AG04450 (cell line): ENCODE results near the gene CACNA1G. TPM values are rescaled to one million over a fixed set of nuclear protein-coding genes. Genes with fewer than 3 reads are reported as not detected.
A peak's percentile ranks its signal among the peaks of the same experiment; 100 is the strongest.

ENCODE experiments used
- CTCF ChIA-PET: fragments of 300-600, 350-600 bp; formaldehyde crosslinking; extraction: SDS; loops from one replicate; lab custom pipeline; 2022; ENCODE audit warnings: antibody characterized with exemption, inconsistent platforms; lab: Charles Lee
- POLR2A ChIA-PET: fragments of 350-600 bp; formaldehyde crosslinking; extraction: SDS; loops from one replicate; lab custom pipeline; 2021; ENCODE audit warnings: antibody characterized with exemption, inconsistent platforms; lab: Yijun Ruan, JAX
- DNase-seq: peaks from one replicate; pipeline ENCODE4 v3.0.0-alpha.2; 2011; ENCODE audit warnings: low read depth, low spot score
- H3K27ac ChIP-seq: one replicate; pipeline ENCODE4 v1.5.1; 2012; ENCODE audit warnings: low read depth, low read length, control low read depth
- H3K27me3 ChIP-seq: one replicate; pipeline ENCODE4 v1.6.0; 2012; ENCODE audit warnings: low read length; ENCODE audit not compliant: control insufficient read depth, insufficient read depth
- H3K4me3 ChIP-seq: 2 replicates; pipeline ENCODE4 v1.5.1; 2011; ENCODE audit warnings: mild to moderate bottlenecking, low read depth, low read length, control low read depth
- H3K9me3 ChIP-seq: 2 replicates; pipeline ENCODE4 v1.5.1; 2012; ENCODE audit warnings: low read length; ENCODE audit not compliant: control insufficient read depth, insufficient read depth
- polyA plus RNA-seq: library from polyadenylated mRNA; depleted of rRNA; stranded (reverse); fragments of >200 nt; gene quantifications from 2 replicates; pipeline ENCODE4 v1.2.3, GENCODE V29; 2011
- TF ChIP-seq, protein P1 (sequence below): IDR thresholded peaks from 2 replicates; pipeline ENCODE4 v1.5.1; 2011; ENCODE audit warnings: low read depth, low read length, control low read depth, inconsistent platforms

Gene CACNA1G
- polyA plus RNA-seq, 1 experiment = 0.05 TPM

DNA sequence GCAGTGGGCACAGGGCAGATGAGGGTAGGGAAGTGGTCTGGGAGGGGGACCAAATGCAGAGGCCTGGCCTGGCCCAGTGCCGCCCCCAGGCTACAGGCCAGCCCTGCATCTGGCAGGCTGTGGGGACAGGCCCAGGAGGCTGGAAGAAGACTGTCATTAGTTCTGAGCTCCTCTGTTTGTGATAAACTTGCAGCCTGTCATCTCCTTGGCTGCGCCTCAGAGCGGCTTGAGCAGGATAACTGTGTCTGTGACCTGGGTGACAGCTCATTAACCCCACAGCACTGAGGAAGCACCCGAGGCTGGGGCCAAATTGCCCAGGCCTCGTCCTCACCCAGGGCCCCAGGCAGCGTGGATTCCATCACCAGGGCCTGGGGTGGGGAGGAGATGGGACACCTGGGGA is 98.1 kb downstream of the CACNA1G start:
- no peak for DNase-seq
- H3K9me3 ChIP-seq = no peaks in the 10 kb centered on the region
- POLR2A ChIA-PET = no interaction called here
- H3K27ac ChIP-seq = no peak overlapping the region
- H3K4me3 ChIP-seq = no peak overlapping the region
- H3K27me3 ChIP-seq = no peaks in the 10 kb centered on the region
- TF ChIP-seq, protein P1, sequence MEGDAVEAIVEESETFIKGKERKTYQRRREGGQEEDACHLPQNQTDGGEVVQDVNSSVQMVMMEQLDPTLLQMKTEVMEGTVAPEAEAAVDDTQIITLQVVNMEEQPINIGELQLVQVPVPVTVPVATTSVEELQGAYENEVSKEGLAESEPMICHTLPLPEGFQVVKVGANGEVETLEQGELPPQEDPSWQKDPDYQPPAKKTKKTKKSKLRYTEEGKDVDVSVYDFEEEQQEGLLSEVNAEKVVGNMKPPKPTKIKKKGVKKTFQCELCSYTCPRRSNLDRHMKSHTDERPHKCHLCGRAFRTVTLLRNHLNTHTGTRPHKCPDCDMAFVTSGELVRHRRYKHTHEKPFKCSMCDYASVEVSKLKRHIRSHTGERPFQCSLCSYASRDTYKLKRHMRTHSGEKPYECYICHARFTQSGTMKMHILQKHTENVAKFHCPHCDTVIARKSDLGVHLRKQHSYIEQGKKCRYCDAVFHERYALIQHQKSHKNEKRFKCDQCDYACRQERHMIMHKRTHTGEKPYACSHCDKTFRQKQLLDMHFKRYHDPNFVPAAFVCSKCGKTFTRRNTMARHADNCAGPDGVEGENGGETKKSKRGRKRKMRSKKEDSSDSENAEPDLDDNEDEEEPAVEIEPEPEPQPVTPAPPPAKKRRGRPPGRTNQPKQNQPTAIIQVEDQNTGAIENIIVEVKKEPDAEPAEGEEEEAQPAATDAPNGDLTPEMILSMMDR = no peak
- CTCF ChIA-PET = interaction anchor here (0.5 kb wide), 1 partner anchor 180 kb away, joined by 9 read pairs; no protein-coding TSS in a partner anchor

DNA sequence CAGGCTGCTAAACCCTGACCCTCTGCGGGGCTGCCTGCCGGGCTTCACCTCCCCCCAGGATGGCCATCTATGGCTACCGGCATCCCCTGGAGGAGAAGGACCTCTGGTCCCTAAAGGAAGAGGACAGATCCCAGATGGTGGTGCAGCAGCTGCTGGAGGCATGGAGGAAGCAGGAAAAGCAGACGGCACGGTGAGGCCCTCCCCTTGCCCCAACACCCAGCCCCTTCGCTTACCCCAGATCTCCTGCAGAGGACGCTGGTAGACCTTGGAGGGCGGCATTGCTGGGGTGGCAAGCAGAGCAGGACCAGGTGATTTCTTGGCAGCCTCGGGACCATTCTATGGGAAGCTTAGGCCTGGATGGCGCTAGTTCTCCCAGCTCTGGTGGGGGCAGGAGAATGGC is 98.7 kb downstream of the CACNA1G start:
- CTCF ChIA-PET = interaction anchor here (0.6 kb wide), 1 partner anchor 36 kb away, joined by 5 read pairs; no protein-coding TSS in a partner anchor

DNA sequence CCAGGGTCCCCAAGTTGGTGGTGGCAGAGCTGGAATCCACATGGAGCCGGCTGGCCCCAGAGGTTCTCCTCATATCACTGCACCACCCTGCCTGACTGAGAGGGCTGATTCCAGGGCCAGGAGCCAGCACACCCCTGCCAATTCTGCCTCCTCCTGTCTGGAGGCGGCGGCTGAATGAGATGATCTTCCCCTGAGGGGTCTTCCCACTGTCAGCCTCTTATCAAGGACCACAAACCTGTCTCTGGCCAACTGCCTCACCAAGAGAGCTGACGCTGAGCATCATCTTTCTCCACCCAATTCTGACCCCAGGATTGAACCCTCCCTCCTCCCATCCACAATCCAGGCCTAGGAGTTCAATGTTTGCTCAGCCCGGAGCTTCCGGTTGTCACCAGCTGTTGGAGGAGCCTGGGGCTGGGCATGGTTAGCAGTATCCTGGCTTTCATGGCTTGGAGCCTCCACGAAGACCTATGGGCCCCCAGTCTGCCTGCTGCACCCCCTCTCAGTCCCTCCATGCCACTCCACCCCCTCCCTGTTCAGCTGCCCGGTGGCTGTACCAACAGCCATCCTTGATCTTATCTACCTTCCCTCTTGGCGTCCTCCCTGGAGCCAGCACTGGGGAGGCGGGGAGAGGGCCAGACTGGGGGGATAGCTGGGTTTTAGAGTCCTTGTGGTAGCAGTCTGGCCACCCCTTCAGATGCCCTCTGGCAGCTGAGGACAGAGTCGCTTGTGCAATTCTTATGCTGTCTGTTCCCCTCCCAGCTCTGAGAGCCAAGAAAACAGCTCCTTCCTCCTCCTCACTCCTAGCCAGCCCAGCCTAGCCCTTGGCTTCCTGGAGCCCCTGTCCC is 99.7 kb downstream of the CACNA1G start:
- TF ChIP-seq, protein P1 = no peak
- Histone ChIP-seq H3K27ac (peak overlapping the region; percentile 90), H3K27me3 (no peaks in the 10 kb centered on the region), H3K4me3 (no peak overlapping the region), H3K9me3 (no peaks in the 10 kb centered on the region)
- ChIA-PET CTCF (interaction anchor here (0.6 to 2.2 kb wide), 7 partner anchors 8 to 110 kb away, joined by 3 to 10 read pairs (median 3); no protein-coding TSS in a partner anchor), POLR2A (interaction anchor here (0.8 to 3.8 kb wide), 4 partner anchors 10 to 32 kb away, joined by 3 to 29 read pairs (median 4); no protein-coding TSS in a partner anchor)
- no peak for DNase-seq

More for the DNA sequence above, 98.7 kb downstream of the CACNA1G start:
- DNase-seq = no peak
- no peaks in the 10 kb centered on the region for H3K27me3 ChIP-seq
- TF ChIP-seq, protein P1 = no peak
- H3K9me3 ChIP-seq = no peaks in the 10 kb centered on the region
- H3K4me3 ChIP-seq = no peak overlapping the region
- H3K27ac ChIP-seq = no peak overlapping the region
- POLR2A ChIA-PET = interaction anchor here (3.8 kb wide), 1 partner anchor 20 kb away, joined by 29 read pairs; no protein-coding TSS in a partner anchor

DNA sequence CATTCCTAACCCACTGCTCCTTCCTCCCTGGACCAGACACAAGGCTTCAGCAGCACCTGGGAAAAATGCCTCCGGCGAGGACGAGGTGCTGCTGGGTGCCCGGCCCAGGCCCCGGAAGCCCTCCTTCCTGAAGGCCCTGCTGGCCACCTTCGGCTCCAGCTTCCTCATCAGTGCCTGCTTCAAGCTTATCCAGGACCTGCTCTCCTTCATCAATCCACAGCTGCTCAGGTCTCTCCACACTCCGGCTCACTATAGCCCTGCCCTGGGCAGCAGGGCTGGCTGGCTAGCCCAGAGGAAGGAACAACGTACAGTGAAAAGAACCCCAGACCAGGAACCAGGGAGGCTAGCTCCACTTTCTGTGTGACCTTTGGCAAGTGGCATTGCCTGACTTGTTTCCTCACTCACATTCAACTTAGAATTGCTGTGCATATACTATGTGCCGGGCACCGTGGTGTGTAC is 100.4 kb downstream of the CACNA1G start:
- Histone ChIP-seq H3K27me3 (no peaks in the 10 kb centered on the region), H3K9me3 (no peaks in the 10 kb centered on the region), H3K4me3 (no peak overlapping the region), H3K27ac (peak overlapping the region; percentile 90)
- no peak for DNase-seq
- CTCF ChIA-PET = interaction anchor here (0.6 to 2.2 kb wide), 8 partner anchors 9 to 110 kb away, joined by 3 to 10 read pairs (median 3); no protein-coding TSS in a partner anchor
- TF ChIP-seq, protein P1 = no peak
- POLR2A ChIA-PET = interaction anchor here (0.8 to 3.8 kb wide), 4 partner anchors 10 to 32 kb away, joined by 3 to 29 read pairs (median 4); no protein-coding TSS in a partner anchor
